Neuron (in vitro differentiated cells): ENCODE data around the gene ERG.

Experiments
- H2AFZ ChIP-seq: one replicate; pipeline ENCODE4 v1.6.1; 2013; ENCODE audit warnings: low read depth, mild to moderate bottlenecking, inconsistent platforms, low read length, moderate library complexity
- H3K27me3 ChIP-seq: one replicate; pipeline ENCODE4 v1.6.1; 2013; ENCODE audit warnings: low read length; ENCODE audit not compliant: insufficient read depth
- H3K36me3 ChIP-seq: one replicate; pipeline ENCODE4 v1.6.1; 2013; ENCODE audit warnings: low read length; ENCODE audit not compliant: insufficient read depth
- H3K4me1 ChIP-seq: one replicate; pipeline ENCODE4 v1.6.1; 2013; ENCODE audit warnings: low read length; ENCODE audit not compliant: insufficient read depth
- H3K4me3 ChIP-seq: 2 replicates; pipeline ENCODE4 v1.5.1; 2013; ENCODE audit warnings: mild to moderate bottlenecking, low read length, moderate library complexity
- H3K9me3 ChIP-seq: one replicate; pipeline ENCODE4 v1.6.1; 2013; ENCODE audit warnings: low read length

ERG gene, protein sequence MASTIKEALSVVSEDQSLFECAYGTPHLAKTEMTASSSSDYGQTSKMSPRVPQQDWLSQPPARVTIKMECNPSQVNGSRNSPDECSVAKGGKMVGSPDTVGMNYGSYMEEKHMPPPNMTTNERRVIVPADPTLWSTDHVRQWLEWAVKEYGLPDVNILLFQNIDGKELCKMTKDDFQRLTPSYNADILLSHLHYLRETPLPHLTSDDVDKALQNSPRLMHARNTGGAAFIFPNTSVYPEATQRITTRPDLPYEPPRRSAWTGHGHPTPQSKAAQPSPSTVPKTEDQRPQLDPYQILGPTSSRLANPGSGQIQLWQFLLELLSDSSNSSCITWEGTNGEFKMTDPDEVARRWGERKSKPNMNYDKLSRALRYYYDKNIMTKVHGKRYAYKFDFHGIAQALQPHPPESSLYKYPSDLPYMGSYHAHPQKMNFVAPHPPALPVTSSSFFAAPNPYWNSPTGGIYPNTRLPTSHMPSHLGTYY

DNA sequence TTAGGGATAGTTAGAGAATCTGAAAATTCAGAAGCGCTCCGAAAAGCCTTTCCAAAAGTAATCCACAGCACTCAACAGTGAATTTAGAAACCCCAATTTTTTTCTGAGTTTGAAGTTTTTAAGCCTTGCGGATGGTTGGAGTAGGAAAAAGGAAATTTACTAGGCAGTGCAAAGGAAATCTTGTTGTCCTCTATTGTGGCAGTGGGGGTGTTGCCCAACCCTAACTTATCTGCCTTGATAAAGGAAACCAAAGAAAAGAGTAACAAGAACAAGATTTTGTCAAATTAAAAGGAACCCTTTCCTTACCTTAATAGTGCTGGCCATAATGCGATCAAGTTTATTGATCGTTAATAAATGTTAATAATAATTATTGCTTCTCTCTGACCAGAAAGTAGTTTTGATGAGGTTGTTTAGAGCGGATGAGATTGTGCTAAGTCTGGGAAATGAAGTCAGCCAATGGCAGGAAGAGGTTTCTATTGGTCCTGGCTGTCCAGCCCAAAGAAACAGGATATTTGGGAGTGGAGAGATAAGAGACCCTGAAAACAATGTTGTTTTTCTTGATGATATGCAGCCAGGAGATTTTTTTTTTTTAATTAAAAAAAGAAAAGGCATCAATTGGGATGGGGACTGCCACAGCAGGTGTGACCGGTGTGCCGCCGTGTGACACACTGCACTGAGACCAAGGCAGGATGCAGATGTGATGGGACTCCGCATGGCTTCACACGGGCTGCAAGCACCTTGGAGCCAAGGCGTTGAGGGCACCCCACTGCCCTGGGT lies at the start of gene ERG:
TSS of gene ERG (minus strand) at position 421 of the 777 bp plus-strand sequence. CDS start at position 324, 97 bp downstream.
- no peak within 1 kb of the TSS for H3K4me3 ChIP-seq

DNA sequence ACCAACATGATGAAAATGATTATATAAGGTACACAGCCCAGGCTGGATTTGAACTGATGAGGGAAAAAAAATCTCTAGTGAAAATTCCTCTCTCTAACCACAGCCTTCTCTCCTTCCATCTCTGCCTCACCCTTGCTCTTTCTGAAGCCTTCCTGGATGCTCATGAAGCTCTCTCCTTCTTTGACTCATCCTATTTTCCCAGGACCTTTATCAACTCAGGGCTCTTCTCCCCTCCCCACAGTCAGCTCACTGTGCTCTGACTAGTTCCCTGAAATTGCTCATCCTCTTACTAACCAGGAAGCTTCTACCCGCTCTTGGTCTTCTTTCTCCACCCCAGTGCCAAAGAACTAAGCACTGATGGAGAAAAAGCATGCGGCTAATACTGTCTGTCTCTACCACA lies 46.4 kb upstream of the ERG start:
- Histone ChIP-seq H2AFZ (no peak overlapping the region), H3K36me3 (no peaks in the 10 kb centered on the region), H3K4me3 (no peak overlapping the region), H3K27me3 (no peaks in the 10 kb centered on the region), H3K4me1 (no peaks in the 10 kb centered on the region), H3K9me3 (no peaks in the 10 kb centered on the region)

More for the DNA sequence above, at the start of gene ERG:
- H3K27me3 ChIP-seq, result no peaks in the 10 kb centered on the region
- no peaks in the 10 kb centered on the region for H3K4me1 ChIP-seq
- H3K9me3 ChIP-seq, result no peaks in the 10 kb centered on the region
- H2AFZ ChIP-seq, result peak within 1 kb of the TSS; percentile 8
- H3K36me3 ChIP-seq, result no peaks in the 10 kb centered on the region

DNA sequence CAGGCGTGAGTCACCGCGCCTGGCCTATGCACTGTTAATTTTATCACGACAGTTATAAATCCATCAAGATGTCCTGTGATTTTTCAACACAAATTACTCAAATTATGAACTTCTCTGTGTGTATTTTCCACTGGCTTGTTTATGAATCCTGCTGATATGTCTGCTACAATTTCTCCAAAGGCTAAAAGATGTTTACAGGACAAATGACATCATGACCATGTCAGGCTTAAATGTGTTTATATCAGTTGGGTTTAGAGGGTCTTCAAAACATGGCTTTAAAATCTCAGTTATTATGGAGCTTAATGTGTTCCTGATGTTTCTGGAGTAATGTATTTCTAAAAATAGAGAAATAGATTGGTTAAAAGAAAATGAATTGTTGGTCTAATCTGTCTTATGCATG lies 44.0 kb upstream of the ERG start:
- H2AFZ ChIP-seq, result no peak overlapping the region
- H3K4me1 ChIP-seq, result no peaks in the 10 kb centered on the region
- no peaks in the 10 kb centered on the region for H3K27me3 ChIP-seq
- H3K4me3 ChIP-seq, result no peak overlapping the region
- H3K9me3 ChIP-seq, result no peaks in the 10 kb centered on the region
- no peaks in the 10 kb centered on the region for H3K36me3 ChIP-seq

GRCh38 chr21:38538353-38538752 lies 40.1 kb upstream of the ERG start:
- Histone ChIP-seq H3K36me3 (no peaks in the 10 kb centered on the region), H3K27me3 (no peaks in the 10 kb centered on the region), H2AFZ (no peak overlapping the region), H3K4me1 (peaks cover 2% of the 10 kb centered on the region), H3K9me3 (no peaks in the 10 kb centered on the region), H3K4me3 (no peak overlapping the region)

DNA sequence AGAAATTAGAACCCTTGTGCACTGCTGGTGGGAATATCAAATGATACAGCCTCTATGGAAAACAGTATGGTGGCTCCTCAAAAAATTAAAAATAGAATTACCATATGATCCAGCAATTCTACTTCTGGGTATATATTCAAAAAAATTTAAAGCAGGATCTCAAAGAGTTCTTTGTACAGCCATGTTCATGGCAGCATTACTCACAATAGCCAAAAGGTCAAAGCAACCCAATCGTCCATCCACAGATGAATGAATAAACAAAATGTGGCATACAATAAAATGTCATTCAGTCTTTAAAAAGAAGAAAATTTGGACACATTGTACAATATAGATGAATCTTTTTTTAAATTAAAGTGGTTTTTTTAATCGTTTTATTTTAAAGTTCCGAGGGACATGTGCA lies 36.3 kb upstream of the ERG start:
- Histone ChIP-seq H3K9me3 (no peaks in the 10 kb centered on the region), H3K4me1 (peaks cover 2% of the 10 kb centered on the region), H3K36me3 (no peaks in the 10 kb centered on the region), H3K4me3 (no peak overlapping the region), H2AFZ (no peak overlapping the region), H3K27me3 (no peaks in the 10 kb centered on the region)

- no peaks in the 10 kb centered on the region for H3K36me3 ChIP-seq
- no peak overlapping the region for H3K4me3 ChIP-seq
- no peaks in the 10 kb centered on the region for H3K27me3 ChIP-seq
- H3K9me3 ChIP-seq, result no peaks in the 10 kb centered on the region
- no peak overlapping the region for H2AFZ ChIP-seq
- peaks cover 2% of the 10 kb centered on the region for H3K4me1 ChIP-seq
Observed at GRCh38 chr21:38533887-38534286, 35.6 kb upstream of the ERG start.

DNA sequence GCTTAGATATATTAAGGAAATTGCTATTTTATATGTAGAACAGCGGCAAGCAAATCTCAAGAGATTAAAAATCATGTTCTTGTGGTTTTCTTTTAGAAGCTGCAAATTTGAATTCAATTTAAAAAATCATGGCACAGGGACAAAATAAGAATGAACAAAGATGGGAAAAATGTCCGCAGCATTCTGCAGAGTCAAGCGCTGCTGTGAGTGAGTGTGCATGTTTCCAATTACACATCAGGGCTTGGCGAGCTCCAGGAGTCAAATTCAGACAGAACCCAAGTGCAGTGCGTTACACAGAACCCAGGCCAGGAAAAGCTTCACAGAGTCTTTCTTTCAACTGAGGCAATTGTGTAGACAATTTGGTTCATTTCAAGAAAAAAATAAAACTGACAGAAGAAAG lies 33.3 kb upstream of the ERG start:
- no peak overlapping the region for H3K4me3 ChIP-seq
- no peaks in the 10 kb centered on the region for H3K27me3 ChIP-seq
- H3K4me1 ChIP-seq, result peaks cover 2% of the 10 kb centered on the region
- no peak overlapping the region for H2AFZ ChIP-seq
- no peaks in the 10 kb centered on the region for H3K9me3 ChIP-seq
- H3K36me3 ChIP-seq, result no peaks in the 10 kb centered on the region

DNA sequence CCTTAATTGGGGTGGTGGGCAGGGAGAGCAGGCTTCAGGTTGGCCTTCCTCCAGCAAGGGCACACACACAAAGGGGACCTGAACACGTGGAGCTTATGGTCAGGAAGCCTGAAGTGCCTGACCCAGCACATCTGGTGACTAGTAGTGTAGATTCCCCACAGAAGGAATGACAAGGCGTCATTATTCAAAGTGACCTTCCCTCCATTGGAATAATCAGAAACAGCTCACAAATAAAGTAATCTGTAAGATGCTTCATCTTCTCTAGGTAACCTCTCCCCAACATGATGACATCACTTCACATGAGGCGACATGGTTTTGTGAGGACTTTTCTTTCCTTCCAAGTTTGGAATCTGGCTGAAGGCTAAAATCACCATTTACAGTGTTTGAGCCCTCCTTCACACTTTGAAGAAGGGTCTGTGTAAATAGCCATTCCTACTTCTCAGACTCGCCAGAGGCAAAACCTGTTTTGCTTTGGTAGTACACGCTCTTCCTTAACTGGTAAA lies 32.8 kb upstream of the ERG start:
- no peak overlapping the region for H2AFZ ChIP-seq
- no peaks in the 10 kb centered on the region for H3K27me3 ChIP-seq
- H3K9me3 ChIP-seq, result no peaks in the 10 kb centered on the region
- H3K4me1 ChIP-seq, result peaks cover 2% of the 10 kb centered on the region
- H3K36me3 ChIP-seq, result no peaks in the 10 kb centered on the region
- H3K4me3 ChIP-seq, result no peak overlapping the region

GRCh38 chr21:38527737-38528136 lies 29.5 kb upstream of the ERG start:
- Histone ChIP-seq H2AFZ (no peak overlapping the region), H3K4me1 (no peaks in the 10 kb centered on the region), H3K27me3 (no peaks in the 10 kb centered on the region), H3K36me3 (no peaks in the 10 kb centered on the region), H3K4me3 (no peak overlapping the region), H3K9me3 (no peaks in the 10 kb centered on the region)

DNA sequence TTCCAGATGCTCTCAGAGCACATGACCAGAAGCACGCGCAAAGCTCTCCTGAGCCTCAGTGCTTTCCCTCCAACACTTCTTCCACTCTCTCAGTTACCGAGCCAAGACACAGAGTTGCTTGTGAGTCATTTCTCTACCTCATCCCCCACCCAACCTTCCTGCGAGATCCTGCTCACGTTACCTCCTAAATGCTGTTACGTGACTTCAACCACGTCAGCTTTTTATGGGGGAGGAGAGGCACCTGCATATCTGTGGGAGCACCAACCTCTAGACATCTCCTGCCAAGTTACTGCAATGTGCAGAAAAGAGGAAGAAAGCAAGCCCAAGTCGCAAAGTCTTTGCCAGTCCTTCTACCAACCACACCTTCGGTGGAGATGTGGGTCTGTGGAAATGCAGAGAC lies 27.2 kb upstream of the ERG start:
- H3K4me3 ChIP-seq, result no peak overlapping the region
- no peaks in the 10 kb centered on the region for H3K36me3 ChIP-seq
- H3K4me1 ChIP-seq, result no peaks in the 10 kb centered on the region
- no peak overlapping the region for H2AFZ ChIP-seq
- no peaks in the 10 kb centered on the region for H3K27me3 ChIP-seq
- no peaks in the 10 kb centered on the region for H3K9me3 ChIP-seq

GRCh38 chr21:38524168-38525153 lies 26.2 kb upstream of the ERG start:
- H3K36me3 ChIP-seq, result no peaks in the 10 kb centered on the region
- no peak overlapping the region for H2AFZ ChIP-seq
- no peaks in the 10 kb centered on the region for H3K27me3 ChIP-seq
- H3K9me3 ChIP-seq, result no peaks in the 10 kb centered on the region
- no peak overlapping the region for H3K4me3 ChIP-seq
- H3K4me1 ChIP-seq, result no peaks in the 10 kb centered on the region

DNA sequence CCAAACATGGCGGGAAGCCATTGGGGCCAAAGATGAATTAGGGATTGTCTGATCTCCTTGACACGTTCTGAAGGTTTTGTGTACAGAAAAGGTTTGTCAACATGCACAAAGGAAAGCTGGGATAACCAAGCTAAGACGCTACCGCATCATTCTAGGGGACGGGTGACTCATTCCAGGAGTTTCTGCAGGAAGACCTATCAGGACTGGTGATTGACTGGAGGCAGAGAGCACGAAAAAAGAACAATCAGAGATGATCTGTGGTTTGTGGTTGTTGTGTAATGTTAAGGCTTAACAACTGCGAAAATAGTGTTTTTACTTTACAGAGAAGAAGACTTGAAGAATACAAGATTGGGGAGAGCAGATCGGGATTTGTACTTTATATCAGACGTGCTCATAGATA lies 22.2 kb upstream of the ERG start:
- Histone ChIP-seq H3K9me3 (no peaks in the 10 kb centered on the region), H3K4me3 (no peak overlapping the region), H3K36me3 (no peaks in the 10 kb centered on the region), H3K4me1 (no peaks in the 10 kb centered on the region), H3K27me3 (no peaks in the 10 kb centered on the region), H2AFZ (no peak overlapping the region)
